ENCODE measurements around the gene PIGU. TPM values are rescaled to one million over a fixed set of nuclear protein-coding genes. Genes with fewer than 3 reads are reported as not detected.

Gene PIGU
- total and polyA plus RNA-seq, 2 of the 13 experiments (the other 11 are each of a cell fraction or from before 2014, with no cell fraction given) = 45.5 to 231 TPM

DNA sequence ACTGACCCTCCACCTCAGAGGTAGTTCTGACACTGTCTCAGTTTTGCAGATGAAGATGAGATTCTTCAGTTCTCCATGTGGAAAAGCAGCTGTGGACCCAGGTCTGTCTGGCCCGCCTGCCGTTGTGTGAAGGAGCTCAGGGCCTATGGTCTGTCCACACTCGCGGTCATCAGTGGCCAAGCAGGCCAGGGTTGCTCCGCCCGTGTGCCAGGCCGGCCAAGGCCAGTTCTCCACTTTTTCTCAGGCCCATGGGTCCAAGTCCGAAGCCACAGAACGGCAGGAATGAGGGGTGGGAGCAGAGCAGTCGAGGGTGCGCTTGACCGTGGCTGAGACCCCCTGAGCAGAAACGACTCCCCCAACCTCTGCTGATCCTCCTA, 127.0 kb downstream of the PIGU start (continued):
- TF ChIP-seq ZNF674 (CRISPR knock-in tag; IDR thresholded peaks at IDR 0.05; ENCODE audit: low read depth) (no peak), ZNF564 (CRISPR knock-in tag; IDR thresholded peaks at IDR 0.05) (no peak), ATF1 (CRISPR knock-in tag; IDR thresholded peaks at IDR 0.05) (no peak), IKZF1 (IDR thresholded peaks at IDR 0.05) (no peak), ZNF382 (CRISPR knock-in tag; IDR thresholded peaks at IDR 0.05; ENCODE audit: borderline replicate concordance) (no peak), NFE2L1 (CRISPR knock-in tag; IDR thresholded peaks at IDR 0.05; ENCODE audit: borderline replicate concordance) (0 out of 2 replicates have a peak, but pooled peaks have one; percentile 58), U2AF2 (IDR thresholded peaks at IDR 0.05; ENCODE audit: low read depth, low read length) (no peak), ZNF557 (CRISPR knock-in tag; IDR thresholded peaks at IDR 0.05) (no peak), RFXANK (CRISPR knock-in tag; IDR thresholded peaks at IDR 0.05) (no peak), MAFG (CRISPR knock-in tag; IDR thresholded peaks at IDR 0.05) (no peak), TRIM24 (CRISPR knock-in tag; IDR thresholded peaks at IDR 0.05) (no peak), NFYC (CRISPR knock-in tag; IDR thresholded peaks at IDR 0.05) (no peak), ZNF598 (CRISPR knock-in tag; IDR thresholded peaks at IDR 0.05; ENCODE audit: borderline replicate concordance) (no peak), SMARCC2 (IDR thresholded peaks at IDR 0.05) (no peak), ZFP36 (IDR thresholded peaks at IDR 0.05; ENCODE audit: borderline replicate concordance, low read depth, low read length, partially characterized antibody) (no peak), MEIS1 (CRISPR knock-in tag; IDR thresholded peaks at IDR 0.05; ENCODE audit: borderline replicate concordance) (no peak), MBNL3 (CRISPR knock-in tag; conservative IDR thresholded peaks at IDR 0.05) (no peak), SMARCE1 (IDR thresholded peaks at IDR 0.05; ENCODE audit: borderline replicate concordance) (no peak), SOX13 (IDR thresholded peaks at IDR 0.05) (no peak), SOX13 (CRISPR knock-in tag; conservative IDR thresholded peaks at IDR 0.05 in 1 of 2, IDR thresholded peaks at IDR 0.05 in 1 of 2) (no peak), ZSCAN30 (CRISPR knock-in tag; IDR thresholded peaks at IDR 0.05) (no peak), ZNF768 (CRISPR knock-in tag; IDR thresholded peaks at IDR 0.05) (peak; percentile 52; the same call in 1 of the 2 replicates), SPEN (CRISPR knock-in tag; IDR thresholded peaks at IDR 0.05; ENCODE audit: low read depth) (no peak), AGO2 (optimal IDR thresholded peaks at IDR 0.05; ENCODE audit: low read depth, low read length) (peak; percentile 26), STAT5B (CRISPR knock-in tag; IDR thresholded peaks at IDR 0.05) (no peak), ZNF766 (CRISPR knock-in tag; IDR thresholded peaks at IDR 0.05; ENCODE audit: borderline replicate concordance) (no peak), ZNF12 (CRISPR knock-in tag; IDR thresholded peaks at IDR 0.05) (no peak), KLF11 (CRISPR knock-in tag; IDR thresholded peaks at IDR 0.05) (no peak)
- TF ChIP-seq, protein P1, sequence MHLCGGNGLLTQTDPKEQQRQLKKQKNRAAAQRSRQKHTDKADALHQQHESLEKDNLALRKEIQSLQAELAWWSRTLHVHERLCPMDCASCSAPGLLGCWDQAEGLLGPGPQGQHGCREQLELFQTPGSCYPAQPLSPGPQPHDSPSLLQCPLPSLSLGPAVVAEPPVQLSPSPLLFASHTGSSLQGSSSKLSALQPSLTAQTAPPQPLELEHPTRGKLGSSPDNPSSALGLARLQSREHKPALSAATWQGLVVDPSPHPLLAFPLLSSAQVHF (CRISPR knock-in tag; IDR thresholded peaks at IDR 0.05) = no peak
- TF ChIP-seq, protein P2, sequence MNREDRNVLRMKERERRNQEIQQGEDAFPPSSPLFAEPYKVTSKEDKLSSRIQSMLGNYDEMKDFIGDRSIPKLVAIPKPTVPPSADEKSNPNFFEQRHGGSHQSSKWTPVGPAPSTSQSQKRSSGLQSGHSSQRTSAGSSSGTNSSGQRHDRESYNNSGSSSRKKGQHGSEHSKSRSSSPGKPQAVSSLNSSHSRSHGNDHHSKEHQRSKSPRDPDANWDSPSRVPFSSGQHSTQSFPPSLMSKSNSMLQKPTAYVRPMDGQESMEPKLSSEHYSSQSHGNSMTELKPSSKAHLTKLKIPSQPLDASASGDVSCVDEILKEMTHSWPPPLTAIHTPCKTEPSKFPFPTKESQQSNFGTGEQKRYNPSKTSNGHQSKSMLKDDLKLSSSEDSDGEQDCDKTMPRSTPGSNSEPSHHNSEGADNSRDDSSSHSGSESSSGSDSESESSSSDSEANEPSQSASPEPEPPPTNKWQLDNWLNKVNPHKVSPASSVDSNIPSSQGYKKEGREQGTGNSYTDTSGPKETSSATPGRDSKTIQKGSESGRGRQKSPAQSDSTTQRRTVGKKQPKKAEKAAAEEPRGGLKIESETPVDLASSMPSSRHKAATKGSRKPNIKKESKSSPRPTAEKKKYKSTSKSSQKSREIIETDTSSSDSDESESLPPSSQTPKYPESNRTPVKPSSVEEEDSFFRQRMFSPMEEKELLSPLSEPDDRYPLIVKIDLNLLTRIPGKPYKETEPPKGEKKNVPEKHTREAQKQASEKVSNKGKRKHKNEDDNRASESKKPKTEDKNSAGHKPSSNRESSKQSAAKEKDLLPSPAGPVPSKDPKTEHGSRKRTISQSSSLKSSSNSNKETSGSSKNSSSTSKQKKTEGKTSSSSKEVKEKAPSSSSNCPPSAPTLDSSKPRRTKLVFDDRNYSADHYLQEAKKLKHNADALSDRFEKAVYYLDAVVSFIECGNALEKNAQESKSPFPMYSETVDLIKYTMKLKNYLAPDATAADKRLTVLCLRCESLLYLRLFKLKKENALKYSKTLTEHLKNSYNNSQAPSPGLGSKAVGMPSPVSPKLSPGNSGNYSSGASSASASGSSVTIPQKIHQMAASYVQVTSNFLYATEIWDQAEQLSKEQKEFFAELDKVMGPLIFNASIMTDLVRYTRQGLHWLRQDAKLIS (CRISPR knock-in tag; IDR thresholded peaks at IDR 0.05) = no peak
- TF ChIP-seq, protein P3, sequence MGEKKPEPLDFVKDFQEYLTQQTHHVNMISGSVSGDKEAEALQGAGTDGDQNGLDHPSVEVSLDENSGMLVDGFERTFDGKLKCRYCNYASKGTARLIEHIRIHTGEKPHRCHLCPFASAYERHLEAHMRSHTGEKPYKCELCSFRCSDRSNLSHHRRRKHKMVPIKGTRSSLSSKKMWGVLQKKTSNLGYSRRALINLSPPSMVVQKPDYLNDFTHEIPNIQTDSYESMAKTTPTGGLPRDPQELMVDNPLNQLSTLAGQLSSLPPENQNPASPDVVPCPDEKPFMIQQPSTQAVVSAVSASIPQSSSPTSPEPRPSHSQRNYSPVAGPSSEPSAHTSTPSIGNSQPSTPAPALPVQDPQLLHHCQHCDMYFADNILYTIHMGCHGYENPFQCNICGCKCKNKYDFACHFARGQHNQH (CRISPR knock-in tag; IDR thresholded peaks at IDR 0.05) = no peak
